WERI-Rb-1 (cell line): ENCODE measurements around the gene CACYBP.

Source experiments
- DNase-seq: peaks from one replicate; pipeline ENCODE4 v3.0.0-alpha.2; 2020
- H3K27ac ChIP-seq: fragments of 250-450 bp; sonication (Bioruptor Pico); 2 replicates; pipeline ENCODE4 v1.5.1; 2020; ENCODE audit warnings: mild to moderate bottlenecking, moderate library complexity
- H3K27me3 ChIP-seq: fragments of 250-450 bp; sonication (Bioruptor Pico); 2 replicates; pipeline ENCODE4 v1.5.1; 2021; ENCODE audit warnings: mild to moderate bottlenecking, low read depth, moderate library complexity; ENCODE audit not compliant: insufficient read depth, severe bottlenecking
- H3K36me3 ChIP-seq: fragments of 250-450 bp; sonication (Bioruptor Pico); 2 replicates; pipeline ENCODE4 v1.5.1; 2020; ENCODE audit warnings: mild to moderate bottlenecking, moderate library complexity
- H3K4me3 ChIP-seq: 2 replicates; pipeline ENCODE4 v1.5.1; 2011; ENCODE audit warnings: low read depth, mild to moderate bottlenecking, control low read depth, low read length
- H3K9me3 ChIP-seq: fragments of 250-450 bp; sonication (Bioruptor Pico); 2 replicates; pipeline ENCODE4 v1.5.1; 2021; ENCODE audit warnings: mild to moderate bottlenecking, moderate library complexity; ENCODE audit not compliant: severe bottlenecking
- CTCF ChIP-seq: IDR thresholded peaks from 2 replicates; pipeline ENCODE4 v1.5.1; 2011; ENCODE audit warnings: low read depth, mild to moderate bottlenecking, control low read depth, inconsistent platforms, low read length

Gene CACYBP

GRCh38 chr1:175002910-175003517 lies 3.3 kb downstream of the CACYBP start:
- Histone ChIP-seq H3K27ac (no peak overlapping the region), H3K9me3 (no peaks in the 10 kb centered on the region), H3K27me3 (no peaks in the 10 kb centered on the region), H3K36me3 (peaks cover 55% of the 10 kb centered on the region), H3K4me3 (no peak overlapping the region)
- no peak for DNase-seq
- no peak for TF ChIP-seq CTCF

- Histone ChIP-seq H3K27ac (no peak overlapping the region), H3K36me3 (peaks cover 60% of the 10 kb centered on the region), H3K4me3 (no peak overlapping the region), H3K9me3 (no peaks in the 10 kb centered on the region), H3K27me3 (no peaks in the 10 kb centered on the region)
- TF ChIP-seq CTCF, result no peak
- DNase-seq, result no peak
Observed at GRCh38 chr1:175003521-175003920, 3.8 kb downstream of the CACYBP start.

- Histone ChIP-seq H3K36me3 (peaks cover 71% of the 10 kb centered on the region), H3K27me3 (no peaks in the 10 kb centered on the region), H3K27ac (no peak overlapping the region), H3K4me3 (no peak overlapping the region), H3K9me3 (no peaks in the 10 kb centered on the region)
- no peak for TF ChIP-seq CTCF
- DNase-seq, result no peak
Observed at GRCh38 chr1:175005085-175005783, 5.5 kb downstream of the CACYBP start.

GRCh38 chr1:175009532-175009931 lies 9.8 kb downstream of the CACYBP start:
- no peak for DNase-seq
- Histone ChIP-seq H3K27ac (no peak overlapping the region), H3K36me3 (peaks cover 98% of the 10 kb centered on the region), H3K27me3 (no peaks in the 10 kb centered on the region), H3K9me3 (no peaks in the 10 kb centered on the region), H3K4me3 (no peak overlapping the region)
- TF ChIP-seq CTCF, result no peak

GRCh38 chr1:175013445-175013844 lies 13.7 kb downstream of the CACYBP start:
- Histone ChIP-seq H3K4me3 (no peak overlapping the region), H3K36me3 (peaks cover 93% of the 10 kb centered on the region), H3K27ac (no peak overlapping the region), H3K27me3 (no peaks in the 10 kb centered on the region), H3K9me3 (no peaks in the 10 kb centered on the region)
- no peak for DNase-seq
- no peak for TF ChIP-seq CTCF
